GM19238 (cell line): Measurements from ENCODE around the gene ZNF837.

ENCODE experiments used
- DNase-seq: peaks from one replicate; pipeline ENCODE4 v3.0.0; 2011; ENCODE audit warnings: low spot score; ENCODE audit not compliant: insufficient read length

Gene ZNF837

GRCh38 chr19:58372311-58373133 lies 8.3 kb downstream of the ZNF837 start:
- DNase-seq: no peak

DNA sequence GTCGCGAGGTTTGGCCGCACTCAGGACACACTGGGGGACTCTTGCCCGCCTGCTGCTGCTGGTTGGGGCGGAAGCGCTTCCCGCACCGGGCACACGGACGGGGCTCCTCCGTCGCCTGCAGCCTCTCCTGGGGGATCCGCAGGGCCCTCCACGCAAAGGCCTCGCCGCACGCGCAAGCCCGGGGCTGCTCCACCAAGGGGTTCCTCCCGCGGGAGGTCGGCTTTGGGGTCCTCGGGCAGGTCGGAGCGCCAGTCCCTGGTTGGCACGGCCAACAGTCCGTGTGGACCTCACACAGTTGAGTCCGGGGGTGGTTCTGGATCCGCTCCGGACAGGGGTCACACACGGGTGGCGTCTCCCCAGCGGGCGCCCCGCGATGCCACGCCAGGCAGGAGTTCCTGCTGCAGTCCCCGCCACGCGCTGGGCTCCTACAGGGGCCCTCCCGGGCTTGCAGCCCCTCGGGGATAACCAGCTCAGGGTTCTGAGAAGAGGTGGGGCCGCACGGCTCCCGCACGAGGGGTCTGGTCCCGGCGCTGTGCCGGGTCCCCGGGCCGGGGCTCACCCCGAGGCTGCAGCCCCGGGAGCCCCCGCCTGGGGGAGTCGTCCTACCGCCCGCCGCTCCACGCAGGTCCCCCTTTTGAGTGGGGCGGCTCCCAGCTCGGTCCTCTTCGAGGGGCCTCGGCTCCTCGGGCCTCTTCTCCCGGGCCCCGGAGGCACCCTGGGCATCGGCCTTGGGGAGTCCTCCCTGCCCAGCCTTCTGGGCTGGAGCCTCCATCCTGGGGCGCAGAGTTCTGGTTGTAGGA lies 12.1 kb downstream of the ZNF837 start:
- DNase-seq: no peak

DNA sequence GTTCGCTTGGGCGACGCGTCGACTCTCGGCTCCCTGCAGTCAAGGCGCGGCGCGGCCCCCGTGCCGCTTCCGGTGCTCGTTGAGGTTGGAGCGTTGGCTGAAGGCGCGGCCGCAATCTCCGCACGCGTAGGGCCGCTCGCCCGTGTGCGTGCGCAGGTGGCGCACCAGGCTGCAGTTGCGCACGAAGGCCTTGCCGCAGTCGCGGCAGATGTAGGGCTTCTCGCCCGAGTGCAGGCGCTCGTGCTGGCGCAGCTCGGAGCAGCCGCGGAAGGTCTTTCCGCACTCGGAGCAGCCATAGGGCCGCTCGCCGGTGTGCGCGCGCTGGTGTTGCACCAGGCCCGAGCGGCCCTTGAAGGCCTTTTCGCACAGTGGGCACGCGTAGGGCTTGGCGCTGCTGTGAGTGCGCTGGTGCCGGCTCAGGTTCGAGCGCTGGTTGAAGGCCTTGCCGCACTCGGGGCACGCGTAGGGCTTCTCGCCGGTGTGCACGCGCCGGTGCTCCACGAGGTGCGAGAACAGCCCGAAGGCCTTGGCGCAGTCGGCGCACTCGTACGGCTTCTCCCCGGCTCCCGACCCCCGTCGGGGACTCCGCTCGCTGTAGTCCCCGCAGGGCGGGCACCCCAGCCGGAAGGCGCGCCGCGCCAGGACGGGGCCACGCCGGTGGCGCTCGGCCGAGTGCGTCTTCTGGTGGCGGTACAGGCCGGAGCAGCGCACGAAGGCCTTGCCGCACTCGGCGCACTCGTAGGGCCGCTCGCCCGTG lies 13.0 kb downstream of the ZNF837 start:
- DNase-seq: no peak

DNA sequence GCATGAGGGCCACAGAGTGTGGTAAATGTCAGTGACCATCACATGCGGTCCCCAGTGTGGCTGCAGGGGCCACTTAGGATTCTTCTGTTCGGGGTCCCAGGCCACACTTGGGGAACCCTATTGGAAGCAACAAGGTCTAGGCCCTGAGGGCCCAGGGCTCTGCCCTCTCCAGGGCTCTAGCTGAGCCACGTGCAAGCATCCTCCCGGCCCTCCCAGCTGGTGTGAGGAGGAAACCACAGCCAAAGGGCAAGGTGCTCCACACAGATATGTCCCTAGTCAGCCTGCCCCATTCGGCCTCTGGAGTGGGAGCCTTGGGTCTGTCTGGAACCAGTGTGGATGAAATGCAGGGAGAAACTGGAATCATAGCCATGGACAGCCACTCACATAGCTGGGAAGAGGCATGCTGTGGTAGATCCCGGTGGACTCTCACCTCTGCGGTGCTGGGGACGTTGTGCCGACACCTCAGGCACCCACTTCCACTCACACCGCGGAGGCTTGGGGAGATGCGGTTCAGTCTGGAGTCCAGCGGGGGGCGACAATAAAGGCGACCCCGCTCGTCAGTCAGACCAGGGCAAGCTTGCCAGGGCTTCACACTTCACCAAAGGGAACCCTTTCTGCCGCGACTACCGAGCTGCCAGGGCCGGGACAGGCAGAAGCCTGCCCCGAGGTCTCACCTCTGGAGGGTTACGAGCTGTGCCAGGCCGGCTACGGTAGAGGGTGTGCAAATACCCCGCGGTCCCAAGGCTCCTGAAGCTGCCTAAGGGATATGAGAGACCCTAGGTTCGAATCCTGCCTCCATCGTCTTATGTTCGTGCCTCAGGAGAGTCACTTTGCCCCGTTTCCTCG lies 14.0 kb downstream of the ZNF837 start:
- no peak for DNase-seq

GRCh38 chr19:58364146-58364545 lies 16.7 kb downstream of the ZNF837 start:
- no peak for DNase-seq

DNA sequence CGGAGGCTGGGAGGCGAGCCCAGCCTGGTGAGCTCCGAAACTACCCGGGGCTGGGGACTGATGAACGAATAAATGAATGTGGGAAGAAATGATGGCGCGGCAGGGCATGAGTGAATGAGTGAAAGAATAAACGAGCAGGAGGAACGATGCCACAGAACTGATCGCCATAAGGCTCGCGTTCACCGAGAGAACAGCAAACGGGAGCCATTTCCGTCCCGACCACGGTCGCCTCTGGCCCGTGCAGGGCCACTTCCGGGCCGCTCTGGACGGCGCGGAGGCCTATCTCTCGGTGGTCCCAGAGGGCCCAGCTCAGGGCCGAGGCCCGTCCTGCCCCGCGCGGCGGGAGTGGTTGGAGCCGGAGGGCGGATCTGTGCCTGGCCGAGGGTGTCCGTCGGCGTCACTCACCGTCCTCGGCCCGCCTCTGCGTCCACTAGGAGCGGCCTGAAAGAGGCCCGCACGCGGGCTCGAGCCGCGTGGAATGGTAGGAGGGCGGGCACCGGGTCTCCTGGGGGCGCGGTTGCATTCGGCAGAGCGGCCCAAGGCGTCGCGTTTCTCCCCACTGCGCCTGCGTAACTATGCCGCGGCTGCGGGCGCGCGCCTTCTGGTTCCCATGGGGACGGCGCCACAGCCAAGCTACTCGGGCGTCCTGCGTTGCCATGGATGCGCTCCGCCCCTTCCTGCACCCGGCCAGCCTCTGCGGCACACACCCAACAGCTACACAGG lies 18.4 kb downstream of the ZNF837 start, which contains the start of gene ZNF497:
TSS of gene ZNF497 (minus strand) at position 480 of the 723 bp plus-strand sequence. CDS start 5,116 bp downstream, outside the sequence.
- DNase-seq: peak; percentile 100

DNA sequence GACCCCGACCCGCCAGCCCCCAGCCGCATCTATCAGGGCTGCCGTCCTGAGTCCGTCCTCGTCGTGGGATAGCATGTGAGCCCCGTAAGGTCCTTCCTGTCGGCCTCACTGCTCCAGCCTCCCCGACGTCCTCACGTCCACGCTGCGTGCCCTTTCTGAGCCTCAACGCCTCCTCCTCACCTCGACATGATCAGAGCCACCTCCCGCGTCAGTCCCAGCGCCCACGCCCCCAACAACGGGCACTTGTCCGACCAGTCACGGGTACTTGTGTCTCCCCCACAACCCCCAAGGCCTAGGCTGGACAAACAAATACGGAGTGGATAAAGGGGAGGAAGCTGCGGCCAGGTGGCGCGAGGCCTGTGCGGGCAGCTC lies 18.9 kb downstream of the ZNF837 start:
- DNase-seq: peak; percentile 68

DNA sequence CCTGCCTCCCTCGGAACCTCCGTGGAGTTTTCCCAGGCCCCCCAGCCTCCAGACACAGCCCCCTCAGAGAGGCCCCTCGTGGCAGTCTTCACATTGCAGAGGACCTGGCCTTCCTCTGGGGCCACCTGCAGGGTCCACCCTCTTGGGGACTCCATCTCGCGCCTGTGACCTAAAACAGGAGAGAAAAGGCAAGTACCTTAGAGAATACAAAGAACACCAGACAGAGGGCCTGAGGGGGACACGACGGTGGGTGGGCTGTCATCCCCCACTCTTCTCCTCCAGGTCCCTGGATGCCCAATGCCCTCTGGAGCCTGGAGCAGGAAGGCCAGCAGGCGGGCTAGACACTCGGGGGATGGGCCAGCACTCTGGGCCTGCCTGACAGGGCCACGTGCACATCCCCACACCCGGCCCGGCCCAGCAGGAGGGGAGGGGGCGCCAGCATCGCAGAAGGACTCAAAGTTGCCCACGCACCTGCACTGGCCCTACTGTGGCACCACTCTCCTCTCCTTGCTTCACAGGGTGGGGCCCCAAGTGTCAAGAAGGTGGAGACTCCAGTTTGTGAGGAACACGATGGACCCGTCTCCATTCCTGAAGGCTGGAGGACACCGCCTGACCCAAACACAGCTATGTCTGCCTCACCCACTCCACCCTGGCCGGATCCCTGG lies 23.2 kb downstream of the ZNF837 start:
- no peak for DNase-seq

- no peak for DNase-seq
Measured at GRCh38 chr19:58356766-58357480, 23.9 kb downstream of the ZNF837 start.

DNA sequence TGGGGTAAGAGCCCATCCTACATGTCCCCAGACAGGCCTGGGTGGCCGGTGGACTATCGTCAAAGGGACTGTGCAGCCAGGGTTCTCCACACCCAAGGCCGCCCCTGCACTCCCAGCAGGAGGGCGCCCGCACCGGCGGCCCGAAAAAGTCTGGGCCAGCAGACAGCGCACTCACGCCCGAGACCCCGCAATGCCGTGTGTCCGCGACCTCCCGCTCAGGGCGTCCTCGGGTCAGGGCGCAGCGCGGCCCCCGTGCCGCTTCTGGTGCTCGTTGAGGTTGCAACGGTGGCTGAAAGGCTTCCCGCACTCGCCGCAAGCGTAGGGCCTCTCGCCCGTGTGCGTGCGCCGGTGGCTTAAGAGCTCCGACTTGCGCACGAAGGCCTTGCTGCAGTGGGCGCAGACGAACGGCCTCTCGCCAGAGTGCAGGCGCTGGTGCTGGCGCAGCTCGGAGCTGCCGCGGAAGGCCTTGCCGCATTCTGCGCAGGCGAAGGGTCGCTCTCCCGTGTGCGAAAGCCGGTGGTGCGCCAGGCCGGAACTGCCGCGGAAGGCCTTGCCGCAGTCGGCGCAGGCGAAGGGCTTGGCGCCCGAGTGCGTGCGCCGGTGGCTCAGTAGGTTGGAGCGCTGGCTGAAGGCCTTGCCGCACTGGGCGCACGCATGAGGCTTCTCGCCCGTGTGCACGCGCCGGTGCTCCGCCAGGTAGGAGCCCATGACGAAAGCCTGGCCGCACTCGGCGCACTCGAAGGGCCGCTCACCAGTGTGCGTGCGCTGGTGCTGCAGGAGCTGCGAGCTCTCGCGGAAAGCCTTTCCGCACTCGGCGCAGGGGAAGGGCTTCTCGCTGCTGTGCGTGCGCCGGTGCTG lies 24.7 kb downstream of the ZNF837 start:
- DNase-seq: no peak

- no peak for DNase-seq
Measured at GRCh38 chr19:58355215-58355796, 25.5 kb downstream of the ZNF837 start.

GRCh38 chr19:58354478-58355030 lies 26.3 kb downstream of the ZNF837 start:
- no peak for DNase-seq

GRCh38 chr19:58353717-58354477 lies 26.9 kb downstream of the ZNF837 start:
- no peak for DNase-seq

DNA sequence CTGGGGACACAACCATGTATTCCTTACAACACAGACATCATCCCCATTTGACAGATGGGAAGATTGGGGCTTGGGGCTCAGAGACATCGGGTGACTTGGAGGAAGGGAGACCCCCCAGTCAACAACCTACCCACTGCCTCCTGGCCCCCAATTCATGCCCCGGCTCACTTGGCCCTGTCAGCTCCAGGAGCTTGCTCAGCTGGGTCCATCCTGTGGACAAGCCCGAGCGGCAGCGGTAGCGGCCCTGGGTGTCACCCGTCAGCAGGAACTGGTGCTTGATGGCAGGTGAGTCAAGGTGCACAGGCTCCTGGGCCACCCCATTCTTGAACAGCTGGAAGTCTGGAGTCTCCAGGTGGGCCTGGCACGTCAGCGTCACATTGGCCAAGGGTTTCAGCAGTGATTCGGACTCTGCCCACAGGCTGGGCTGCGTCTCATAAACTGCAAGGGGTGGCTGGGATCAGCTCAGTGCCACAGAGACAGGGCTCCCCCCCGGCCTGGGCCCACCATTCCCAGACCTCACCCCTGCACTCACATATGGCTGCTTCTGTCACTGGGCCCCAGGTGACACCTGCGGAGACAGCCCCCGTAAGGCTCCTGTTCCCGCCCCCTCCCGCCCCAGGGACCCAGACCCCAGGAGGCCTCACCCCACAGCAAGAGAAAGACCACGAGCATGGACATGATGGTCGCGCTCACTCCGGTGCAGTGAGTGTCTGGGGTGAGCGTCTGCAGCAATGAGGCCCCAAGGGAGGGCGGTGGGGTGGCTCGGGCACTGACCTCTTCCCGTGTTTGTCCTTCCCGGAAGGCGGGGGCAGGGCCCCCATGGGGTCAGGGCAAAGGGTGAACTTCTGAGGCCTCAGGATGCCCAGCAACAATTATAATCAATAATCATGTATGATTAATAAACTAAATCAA lies 27.8 kb downstream of the ZNF837 start, which contains the start of gene A1BG:
TSS of gene A1BG (minus strand) at position 733 of the 912 bp plus-strand sequence. CDS start at position 678, 55 bp downstream.
- DNase-seq: no peak

- no peak for DNase-seq
Measured at GRCh38 chr19:58351990-58352755, 28.7 kb downstream of the ZNF837 start.
